HG02885 (cell line): ENCODE results near the gene ACTL7B.
A peak's percentile ranks its signal among the peaks of the same experiment; 100 is the strongest.

ENCODE experiments used
- ATAC-seq: cut with Tn5 transposase; IDR thresholded peaks from one replicate; pipeline ENCODE4 v1.9.1; 2021; ENCODE audit warnings: mild to moderate bottlenecking; ENCODE audit not compliant: unreplicated experiment, poor library complexity

Gene ACTL7B

GRCh38 chr9:108874058-108874788 is 18.4 kb upstream of the ACTL7B start:
- ATAC-seq = peak; percentile 59

- no peak for ATAC-seq
Observed at GRCh38 chr9:108869092-108869725, 13.4 kb upstream of the ACTL7B start.

- ATAC-seq = no peak
Observed at GRCh38 chr9:108867829-108868228, 12.0 kb upstream of the ACTL7B start.

GRCh38 chr9:108867116-108867515 is 11.3 kb upstream of the ACTL7B start:
- ATAC-seq = no peak

- no peak for ATAC-seq
Observed at GRCh38 chr9:108866001-108866420, 10.2 kb upstream of the ACTL7B start.

GRCh38 chr9:108865037-108865436 is 9.3 kb upstream of the ACTL7B start:
- ATAC-seq = no peak

- ATAC-seq = no peak
Observed at GRCh38 chr9:108864446-108864845, 8.7 kb upstream of the ACTL7B start.

GRCh38 chr9:108863891-108864290 is 8.1 kb upstream of the ACTL7B start:
- no peak for ATAC-seq

- ATAC-seq = no peak
Observed at GRCh38 chr9:108861997-108862396, 6.2 kb upstream of the ACTL7B start, which contains the start of gene ACTL7A. ACTL7A (plus strand) TSS chr9:108862266; CDS start chr9:108862323, 57 bp downstream.

GRCh38 chr9:108861464-108861863 is 5.7 kb upstream of the ACTL7B start:
- no peak for ATAC-seq

GRCh38 chr9:108860764-108861163 is 5.0 kb upstream of the ACTL7B start:
- no peak for ATAC-seq

GRCh38 chr9:108860354-108860753 is 4.6 kb upstream of the ACTL7B start:
- ATAC-seq = no peak

GRCh38 chr9:108859459-108860114 is 3.8 kb upstream of the ACTL7B start:
- ATAC-seq = no peak

- ATAC-seq = no peak
Observed at GRCh38 chr9:108857572-108857971, 1.8 kb upstream of the ACTL7B start.

- ATAC-seq = no peak
Observed at GRCh38 chr9:108855529-108855886, 278 bp downstream of the ACTL7B start.

- no peak for ATAC-seq
Observed at GRCh38 chr9:108854641-108855528, 901 bp downstream of the ACTL7B start.

GRCh38 chr9:108854094-108854493 is 1.7 kb downstream of the ACTL7B start:
- no peak for ATAC-seq

GRCh38 chr9:108852079-108852478 is 3.7 kb downstream of the ACTL7B start:
- ATAC-seq = no peak

- no peak for ATAC-seq
Observed at GRCh38 chr9:108851138-108851537, 4.6 kb downstream of the ACTL7B start.

GRCh38 chr9:108850293-108850897 is 5.4 kb downstream of the ACTL7B start:
- no peak for ATAC-seq
